HepG2 (cell line): Measurements from ENCODE around the gene TYMP. TPM values are rescaled to one million over a fixed set of nuclear protein-coding genes. Genes with fewer than 3 reads are reported as not detected.

Experiments used
- ATAD3A ChIP-seq: sonication (generic); formaldehyde crosslinking; IDR thresholded peaks from 2 replicates; pipeline ENCODE4 v1.4.0; 2020; ENCODE audit warnings: missing genetic modification reagents
- FOXK1 ChIP-seq: sonication (generic); formaldehyde crosslinking; IDR thresholded peaks from 2 replicates; pipeline ENCODE4 v1.4.0; 2020; ENCODE audit warnings: low read depth, missing genetic modification reagents, borderline replicate concordance
- HHEX ChIP-seq: IDR thresholded peaks from 2 replicates; pipeline ENCODE4 v1.6.1; 2016; ENCODE audit warnings: control low read depth
- NCOA5 ChIP-seq: sonication (generic); formaldehyde crosslinking; IDR thresholded peaks from 2 replicates; pipeline ENCODE4 v1.4.0; 2020; ENCODE audit warnings: missing genetic modification reagents
- NFRKB ChIP-seq: fragments of 450-650 bp; IDR thresholded peaks from 2 replicates; pipeline ENCODE4 v1.6.1; 2017
- RBM22 ChIP-seq: fragments of 200-400 bp; formaldehyde crosslinking; optimal IDR thresholded peaks from 2 replicates; pipeline ENCODE3; 2017; ENCODE audit warnings: mild to moderate bottlenecking, low read length, moderate library complexity
- ZMAT3 ChIP-seq: sonication (generic); formaldehyde crosslinking; conservative IDR thresholded peaks from 2 replicates; pipeline ENCODE4 v1.7.0; 2021; ENCODE audit warnings: missing genetic modification reagents
- ZNF556 ChIP-seq: sonication (generic); formaldehyde crosslinking; IDR thresholded peaks from 2 replicates; pipeline ENCODE4 v1.4.0; 2020; ENCODE audit warnings: mild to moderate bottlenecking, missing genetic modification reagents, borderline replicate concordance
- polyA plus RNA-seq, 8 experiments: library from polyadenylated mRNA; depleted of rRNA in 3 of 8; stranded (reverse) in 7 of 8; unstranded in 1 of 8; fragments of >200 nt; fragmentation: Illumina TruSeq in 4 of 8; extraction: Trizol in 4 of 8; gene quantifications; 2 replicates each; pipeline versions ENCODE4 v1.2.1 to v1.2.3, GENCODE V29; 2011 to 2016; ENCODE audit warnings: low read depth in 4 of 8, missing spikeins in 1 of 8, mixed read lengths in 1 of 8; ENCODE audit not compliant: insufficient read depth in 1 of 8
- total RNA-seq, 5 experiments: library from RNA; depleted of rRNA; stranded (reverse); fragments of >200 nt; fragmentation: Illumina TruSeq; extraction: Trizol; gene quantifications; 2 replicates each; pipeline ENCODE4 v1.2.3, GENCODE V29; 2016; ENCODE audit warnings: low read depth in 1 of 5
- TF ChIP-seq, protein P1 (sequence below): sonication (generic); formaldehyde crosslinking; IDR thresholded peaks from 2 replicates; pipeline ENCODE4 v1.4.0; 2020; ENCODE audit warnings: low read depth, missing genetic modification reagents
- TF ChIP-seq, protein P2 (sequence below): sonication (generic); formaldehyde crosslinking; conservative IDR thresholded peaks from 2 replicates; pipeline ENCODE4 v1.8.0; 2022; ENCODE audit warnings: low read depth, missing genetic modification reagents
- TF ChIP-seq, protein P3 (sequence below): sonication (generic); formaldehyde crosslinking; IDR thresholded peaks from 2 replicates; pipeline ENCODE4 v1.4.0; 2020; ENCODE audit warnings: missing genetic modification reagents, mild to moderate bottlenecking, borderline replicate concordance
- TF ChIP-seq, protein P4 (sequence below): sonication (generic); formaldehyde crosslinking; IDR thresholded peaks from 2 replicates; pipeline ENCODE4 v1.4.0; 2020; ENCODE audit warnings: missing genetic modification reagents
- TF ChIP-seq, protein P5 (sequence below): IDR thresholded peaks from 2 replicates; pipeline ENCODE4 v1.6.1; 2016; ENCODE audit warnings: missing genetic modification reagents, missing compliant biosample characterization
- TF ChIP-seq, protein P6 (sequence below): sonication (generic); formaldehyde crosslinking; IDR thresholded peaks from 2 replicates; pipeline ENCODE4 v1.5.1; 2020; ENCODE audit warnings: mild to moderate bottlenecking, missing genetic modification reagents
- TF ChIP-seq, protein P7 (sequence below): IDR thresholded peaks from 2 replicates; pipeline ENCODE4 v1.6.1; 2018; ENCODE audit warnings: missing genetic modification reagents

TYMP gene
- total and polyA plus RNA-seq, 2 of the 13 experiments (the other 11 are each of a cell fraction or from before 2014, with no cell fraction given): 3.9 to 4.3 TPM

DNA sequence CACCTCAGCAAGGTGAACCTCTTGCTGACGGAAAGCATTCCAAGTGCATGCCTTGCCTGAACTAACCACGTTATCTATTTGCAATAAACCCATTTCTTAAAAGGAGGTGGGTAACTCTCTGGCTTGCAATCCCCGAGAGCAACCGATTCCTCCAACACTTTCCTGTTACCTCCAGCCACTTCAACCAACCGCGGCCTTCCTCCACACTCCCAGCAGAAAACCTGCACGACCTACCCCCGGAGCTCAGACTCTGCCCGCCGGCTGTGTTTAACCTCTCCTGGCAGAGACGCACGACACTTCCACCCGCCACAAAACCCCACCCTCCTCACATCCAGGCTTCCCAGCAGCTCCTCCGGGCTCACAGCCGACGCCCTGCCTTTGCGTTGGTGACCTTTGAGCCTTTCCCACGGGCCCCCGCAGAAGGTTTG is 5.1 kb downstream of the TYMP start (continued):
- TF ChIP-seq, protein P1, sequence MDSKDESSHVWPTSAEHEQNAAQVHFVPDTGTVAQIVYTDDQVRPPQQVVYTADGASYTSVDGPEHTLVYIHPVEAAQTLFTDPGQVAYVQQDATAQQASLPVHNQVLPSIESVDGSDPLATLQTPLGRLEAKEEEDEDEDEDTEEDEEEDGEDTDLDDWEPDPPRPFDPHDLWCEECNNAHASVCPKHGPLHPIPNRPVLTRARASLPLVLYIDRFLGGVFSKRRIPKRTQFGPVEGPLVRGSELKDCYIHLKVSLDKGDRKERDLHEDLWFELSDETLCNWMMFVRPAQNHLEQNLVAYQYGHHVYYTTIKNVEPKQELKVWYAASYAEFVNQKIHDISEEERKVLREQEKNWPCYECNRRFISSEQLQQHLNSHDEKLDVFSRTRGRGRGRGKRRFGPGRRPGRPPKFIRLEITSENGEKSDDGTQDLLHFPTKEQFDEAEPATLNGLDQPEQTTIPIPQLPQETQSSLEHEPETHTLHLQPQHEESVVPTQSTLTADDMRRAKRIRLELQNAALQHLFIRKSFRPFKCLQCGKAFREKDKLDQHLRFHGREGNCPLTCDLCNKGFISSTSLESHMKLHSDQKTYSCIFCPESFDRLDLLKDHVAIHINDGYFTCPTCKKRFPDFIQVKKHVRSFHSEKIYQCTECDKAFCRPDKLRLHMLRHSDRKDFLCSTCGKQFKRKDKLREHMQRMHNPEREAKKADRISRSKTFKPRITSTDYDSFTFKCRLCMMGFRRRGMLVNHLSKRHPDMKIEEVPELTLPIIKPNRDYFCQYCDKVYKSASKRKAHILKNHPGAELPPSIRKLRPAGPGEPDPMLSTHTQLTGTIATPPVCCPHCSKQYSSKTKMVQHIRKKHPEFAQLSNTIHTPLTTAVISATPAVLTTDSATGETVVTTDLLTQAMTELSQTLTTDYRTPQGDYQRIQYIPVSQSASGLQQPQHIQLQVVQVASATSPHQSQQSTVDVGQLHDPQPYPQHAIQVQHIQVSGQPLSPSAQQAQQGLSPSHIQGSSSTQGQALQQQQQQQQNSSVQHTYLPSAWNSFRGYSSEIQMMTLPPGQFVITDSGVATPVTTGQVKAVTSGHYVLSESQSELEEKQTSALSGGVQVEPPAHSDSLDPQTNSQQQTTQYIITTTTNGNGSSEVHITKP (CRISPR knock-in tag): no peak
- TF ChIP-seq NFRKB (no peak), ZMAT3 (CRISPR knock-in tag) (0 out of 2 replicates have a peak, but pooled peaks have one; percentile 7), ATAD3A (CRISPR knock-in tag) (no peak), FOXK1 (CRISPR knock-in tag) (no peak), NCOA5 (CRISPR knock-in tag) (no peak), HHEX (CRISPR knock-in tag) (no peak), RBM22 (peak; percentile 24), ZNF556 (CRISPR knock-in tag) (0 out of 2 replicates have a peak, but pooled peaks have one; percentile 13)
- TF ChIP-seq, protein P2, sequence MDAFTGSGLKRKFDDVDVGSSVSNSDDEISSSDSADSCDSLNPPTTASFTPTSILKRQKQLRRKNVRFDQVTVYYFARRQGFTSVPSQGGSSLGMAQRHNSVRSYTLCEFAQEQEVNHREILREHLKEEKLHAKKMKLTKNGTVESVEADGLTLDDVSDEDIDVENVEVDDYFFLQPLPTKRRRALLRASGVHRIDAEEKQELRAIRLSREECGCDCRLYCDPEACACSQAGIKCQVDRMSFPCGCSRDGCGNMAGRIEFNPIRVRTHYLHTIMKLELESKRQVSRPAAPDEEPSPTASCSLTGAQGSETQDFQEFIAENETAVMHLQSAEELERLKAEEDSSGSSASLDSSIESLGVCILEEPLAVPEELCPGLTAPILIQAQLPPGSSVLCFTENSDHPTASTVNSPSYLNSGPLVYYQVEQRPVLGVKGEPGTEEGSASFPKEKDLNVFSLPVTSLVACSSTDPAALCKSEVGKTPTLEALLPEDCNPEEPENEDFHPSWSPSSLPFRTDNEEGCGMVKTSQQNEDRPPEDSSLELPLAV (CRISPR knock-in tag): no peak
- TF ChIP-seq, protein P3, sequence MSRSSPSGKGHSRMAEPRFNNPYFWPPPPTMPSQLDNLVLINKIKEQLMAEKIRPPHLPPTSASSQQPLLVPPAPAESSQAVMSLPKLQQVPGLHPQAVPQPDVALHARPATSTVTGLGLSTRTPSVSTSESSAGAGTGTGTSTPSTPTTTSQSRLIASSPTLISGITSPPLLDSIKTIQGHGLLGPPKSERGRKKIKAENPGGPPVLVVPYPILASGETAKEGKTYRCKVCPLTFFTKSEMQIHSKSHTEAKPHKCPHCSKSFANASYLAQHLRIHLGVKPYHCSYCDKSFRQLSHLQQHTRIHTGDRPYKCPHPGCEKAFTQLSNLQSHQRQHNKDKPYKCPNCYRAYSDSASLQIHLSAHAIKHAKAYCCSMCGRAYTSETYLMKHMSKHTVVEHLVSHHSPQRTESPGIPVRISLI (CRISPR knock-in tag): no peak
- TF ChIP-seq, protein P4, sequence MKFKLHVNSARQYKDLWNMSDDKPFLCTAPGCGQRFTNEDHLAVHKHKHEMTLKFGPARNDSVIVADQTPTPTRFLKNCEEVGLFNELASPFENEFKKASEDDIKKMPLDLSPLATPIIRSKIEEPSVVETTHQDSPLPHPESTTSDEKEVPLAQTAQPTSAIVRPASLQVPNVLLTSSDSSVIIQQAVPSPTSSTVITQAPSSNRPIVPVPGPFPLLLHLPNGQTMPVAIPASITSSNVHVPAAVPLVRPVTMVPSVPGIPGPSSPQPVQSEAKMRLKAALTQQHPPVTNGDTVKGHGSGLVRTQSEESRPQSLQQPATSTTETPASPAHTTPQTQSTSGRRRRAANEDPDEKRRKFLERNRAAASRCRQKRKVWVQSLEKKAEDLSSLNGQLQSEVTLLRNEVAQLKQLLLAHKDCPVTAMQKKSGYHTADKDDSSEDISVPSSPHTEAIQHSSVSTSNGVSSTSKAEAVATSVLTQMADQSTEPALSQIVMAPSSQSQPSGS: no peak
- TF ChIP-seq, protein P5, sequence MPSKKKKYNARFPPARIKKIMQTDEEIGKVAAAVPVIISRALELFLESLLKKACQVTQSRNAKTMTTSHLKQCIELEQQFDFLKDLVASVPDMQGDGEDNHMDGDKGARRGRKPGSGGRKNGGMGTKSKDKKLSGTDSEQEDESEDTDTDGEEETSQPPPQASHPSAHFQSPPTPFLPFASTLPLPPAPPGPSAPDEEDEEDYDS (CRISPR knock-in tag): no peak
- TF ChIP-seq, protein P6, sequence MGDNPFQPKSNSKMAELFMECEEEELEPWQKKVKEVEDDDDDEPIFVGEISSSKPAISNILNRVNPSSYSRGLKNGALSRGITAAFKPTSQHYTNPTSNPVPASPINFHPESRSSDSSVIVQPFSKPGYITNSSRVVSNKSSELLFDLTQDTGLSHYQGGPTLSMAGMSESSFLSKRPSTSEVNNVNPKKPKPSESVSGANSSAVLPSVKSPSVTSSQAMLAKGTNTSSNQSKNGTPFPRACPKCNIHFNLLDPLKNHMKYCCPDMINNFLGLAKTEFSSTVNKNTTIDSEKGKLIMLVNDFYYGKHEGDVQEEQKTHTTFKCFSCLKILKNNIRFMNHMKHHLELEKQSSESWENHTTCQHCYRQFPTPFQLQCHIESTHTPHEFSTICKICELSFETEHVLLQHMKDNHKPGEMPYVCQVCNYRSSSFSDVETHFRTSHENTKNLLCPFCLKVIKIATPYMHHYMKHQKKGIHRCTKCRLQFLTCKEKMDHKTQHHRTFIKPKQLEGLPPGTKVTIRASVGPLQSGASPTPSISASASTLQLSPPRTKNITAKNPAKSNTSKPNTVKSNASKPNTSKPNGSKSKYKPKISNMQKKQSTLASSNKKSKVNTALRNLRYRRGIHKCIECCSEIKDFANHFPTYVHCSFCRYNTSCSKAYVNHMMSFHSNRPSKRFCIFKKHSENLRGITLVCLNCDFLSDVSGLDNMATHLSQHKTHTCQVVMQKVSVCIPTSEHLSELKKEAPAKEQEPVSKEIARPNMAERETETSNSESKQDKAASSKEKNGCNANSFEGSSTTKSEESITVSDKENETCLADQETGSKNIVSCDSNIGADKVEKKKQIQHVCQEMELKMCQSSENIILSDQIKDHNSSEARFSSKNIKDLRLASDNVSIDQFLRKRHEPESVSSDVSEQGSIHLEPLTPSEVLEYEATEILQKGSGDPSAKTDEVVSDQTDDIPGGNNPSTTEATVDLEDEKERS: no peak
- TF ChIP-seq, protein P7, sequence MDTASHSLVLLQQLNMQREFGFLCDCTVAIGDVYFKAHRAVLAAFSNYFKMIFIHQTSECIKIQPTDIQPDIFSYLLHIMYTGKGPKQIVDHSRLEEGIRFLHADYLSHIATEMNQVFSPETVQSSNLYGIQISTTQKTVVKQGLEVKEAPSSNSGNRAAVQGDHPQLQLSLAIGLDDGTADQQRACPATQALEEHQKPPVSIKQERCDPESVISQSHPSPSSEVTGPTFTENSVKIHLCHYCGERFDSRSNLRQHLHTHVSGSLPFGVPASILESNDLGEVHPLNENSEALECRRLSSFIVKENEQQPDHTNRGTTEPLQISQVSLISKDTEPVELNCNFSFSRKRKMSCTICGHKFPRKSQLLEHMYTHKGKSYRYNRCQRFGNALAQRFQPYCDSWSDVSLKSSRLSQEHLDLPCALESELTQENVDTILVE (CRISPR knock-in tag): no peak
